K562 (cell line): ENCODE data around the gene ARL16. TPM values are rescaled to one million over a fixed set of nuclear protein-coding genes. Genes with fewer than 3 reads are reported as not detected.
A peak's percentile ranks its signal among the peaks of the same experiment; 100 is the strongest.

Source experiments
- CTBP1 ChIP-seq: fragments of 450-650 bp; IDR thresholded peaks from 2 replicates; pipeline ENCODE4 v1.6.1; 2016; ENCODE audit warnings: borderline replicate concordance
- E2F5 ChIP-seq: sonication (generic); formaldehyde crosslinking; IDR thresholded peaks from 2 replicates; pipeline ENCODE4 v1.8.0; 2022; ENCODE audit warnings: mild to moderate bottlenecking, missing genetic modification reagents
- GTF3C2 ChIP-seq: IDR thresholded peaks from 3 replicates; pipeline ENCODE4 v1.6.1; 2011; ENCODE audit warnings: borderline replicate concordance, mild to moderate bottlenecking, moderate library complexity; ENCODE audit not compliant: insufficient read length; ENCODE audit errors: extremely low read depth
- NFXL1 ChIP-seq: fragments of 450-650 bp; formaldehyde crosslinking; IDR thresholded peaks from 2 replicates; pipeline ENCODE4 v1.4.0; 2021; ENCODE audit warnings: mild to moderate bottlenecking
- RBFOX2 ChIP-seq: fragments of 200-400 bp; formaldehyde crosslinking; IDR thresholded peaks from 2 replicates; pipeline ENCODE4 v1.6.1; 2017; ENCODE audit warnings: low read depth, mild to moderate bottlenecking, low read length, moderate library complexity
- ZNF586 ChIP-seq: fragments of 450-650 bp; formaldehyde crosslinking; conservative IDR thresholded peaks from 2 replicates; pipeline ENCODE4 v1.4.0; 2020; ENCODE audit warnings: mild to moderate bottlenecking, moderate library complexity
- polyA plus RNA-seq, 8 experiments: library from polyadenylated mRNA; depleted of rRNA in 4 of 8; stranded (reverse) in 5 of 8; unstranded in 3 of 8; fragments of >200 nt; fragmentation: Nextera tagmentation in 2 of 8; fragmentation: Illumina TruSeq in 1 of 8; extraction: Ambion mirVana in 2 of 8; extraction: Trizol in 1 of 8; gene quantifications; 2 replicates each; pipeline versions ENCODE4 v1.2.1 to v1.2.3, GENCODE V29; 2011 to 2014; ENCODE audit warnings: inconsistent platforms in 1 of 8, missing spikeins in 1 of 8
- total RNA-seq, 7 experiments: library from RNA; depleted of rRNA in 6 of 7; stranded (reverse); fragments of >200 nt in 6 of 7; fragmentation: Illumina TruSeq in 2 of 7; extraction: Trizol in 2 of 7; gene quantifications; 2 replicates each; pipeline versions ENCODE4 v1.2.1 to v1.2.3, GENCODE V29; 2011 to 2021; ENCODE audit warnings: low replicate concordance in 1 of 7

The ARL16 gene
- total and polyA plus RNA-seq, 9 of the 15 experiments (the other 6 are each of a cell fraction or from before 2014, with no cell fraction given): 5.4 to 32.4 (median 22.6) TPM

DNA sequence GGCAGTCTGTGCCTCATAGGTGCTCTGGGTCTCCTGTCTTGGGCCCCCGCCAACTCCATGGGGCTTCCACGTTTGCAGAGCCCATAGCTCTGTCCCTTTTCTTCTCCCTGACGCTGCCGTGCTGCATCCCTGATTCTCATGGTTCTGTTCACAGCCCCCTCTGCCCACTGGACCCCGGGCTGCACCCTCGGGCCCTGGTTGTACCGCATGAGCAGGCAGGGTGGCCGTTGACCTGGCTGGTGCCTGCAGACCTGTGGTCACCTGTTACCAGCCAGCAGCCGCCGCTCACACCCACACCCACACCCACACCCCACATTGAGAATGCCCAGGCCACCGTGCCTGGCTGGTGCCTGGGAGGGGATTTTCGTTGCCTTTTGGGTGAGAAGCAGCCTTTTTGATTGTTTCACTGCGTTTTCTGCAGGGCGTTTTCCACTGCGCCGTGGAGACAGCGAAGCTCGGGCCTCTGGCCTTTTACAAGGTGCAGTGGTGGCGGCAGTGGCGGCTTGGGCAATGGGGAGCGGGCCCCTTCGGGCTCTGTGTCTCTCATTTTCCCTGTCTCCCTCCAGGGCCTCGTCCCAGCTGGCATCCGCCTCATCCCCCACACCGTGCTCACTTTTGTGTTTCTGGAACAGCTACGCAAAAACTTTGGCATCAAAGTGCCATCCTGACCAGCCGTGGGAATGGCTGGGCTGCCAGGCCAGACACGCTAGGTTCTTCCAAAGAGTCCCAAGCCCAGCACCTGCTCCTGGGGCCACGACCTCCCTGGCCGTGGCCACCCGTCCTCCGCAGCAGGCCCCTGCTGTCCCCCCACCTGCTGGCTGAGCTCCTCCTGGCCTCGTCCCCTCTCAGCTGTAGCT lies 36.0 kb upstream of the ARL16 start (continued):
- no peak for TF ChIP-seq GTF3C2
- TF ChIP-seq CTBP1: no peak
- TF ChIP-seq RBFOX2: peak; percentile 8; the same call in 1 of the 2 replicates
- no peak for TF ChIP-seq E2F5 (CRISPR knock-in tag)
- TF ChIP-seq NFXL1 (CRISPR knock-in tag): no peak
- no peak for TF ChIP-seq ZNF586 (CRISPR knock-in tag)
